HG02840 (cell line): ENCODE measurements around the gene FGF10.

Experiments used
- ATAC-seq: cut with Tn5 transposase; IDR thresholded peaks from one replicate; pipeline ENCODE4 v1.9.1; 2021; ENCODE audit warnings: mild to moderate bottlenecking, moderate library complexity, moderate number of reproducible peaks; ENCODE audit not compliant: unreplicated experiment, low FRiP score

The FGF10 gene

DNA sequence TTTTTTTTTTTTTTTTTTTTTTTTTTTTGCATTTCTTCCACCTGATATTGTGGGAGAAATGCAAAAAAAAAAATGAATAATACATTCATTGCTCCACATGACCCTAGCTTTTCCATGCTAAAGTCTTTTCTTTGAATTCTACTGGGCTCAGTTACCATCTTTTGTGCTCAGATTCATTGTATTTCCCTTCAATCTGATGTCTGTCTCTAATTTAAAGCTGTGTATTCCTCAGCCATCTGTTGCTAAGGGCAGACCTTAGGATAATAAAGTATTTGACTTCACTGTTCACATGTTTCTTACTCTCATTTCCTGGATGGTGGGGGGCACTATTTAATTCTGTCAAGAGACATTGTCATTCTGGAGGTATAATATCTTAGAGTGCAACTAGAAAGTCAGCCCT is 123.5 kb downstream of the FGF10 start:
- ATAC-seq = no peak

DNA sequence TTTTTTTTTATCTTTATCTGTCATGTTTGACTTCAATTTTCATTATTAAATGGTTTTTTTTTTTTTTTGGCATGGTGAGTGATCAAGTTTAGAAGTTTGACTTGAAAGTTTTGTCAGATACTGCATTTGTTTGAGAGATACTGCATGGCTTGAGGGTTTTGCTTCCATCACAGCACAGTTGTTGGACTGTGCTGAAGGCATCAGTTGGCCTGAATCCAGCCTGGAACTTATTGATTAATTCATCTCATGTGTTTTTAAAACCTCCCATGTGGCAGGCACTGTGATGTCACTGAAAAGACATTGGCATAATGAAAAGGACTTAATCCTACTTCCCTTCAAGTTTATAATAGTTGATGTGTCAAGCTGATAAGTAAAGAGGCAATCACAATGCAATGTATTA is 128.4 kb downstream of the FGF10 start:
- no peak for ATAC-seq

DNA sequence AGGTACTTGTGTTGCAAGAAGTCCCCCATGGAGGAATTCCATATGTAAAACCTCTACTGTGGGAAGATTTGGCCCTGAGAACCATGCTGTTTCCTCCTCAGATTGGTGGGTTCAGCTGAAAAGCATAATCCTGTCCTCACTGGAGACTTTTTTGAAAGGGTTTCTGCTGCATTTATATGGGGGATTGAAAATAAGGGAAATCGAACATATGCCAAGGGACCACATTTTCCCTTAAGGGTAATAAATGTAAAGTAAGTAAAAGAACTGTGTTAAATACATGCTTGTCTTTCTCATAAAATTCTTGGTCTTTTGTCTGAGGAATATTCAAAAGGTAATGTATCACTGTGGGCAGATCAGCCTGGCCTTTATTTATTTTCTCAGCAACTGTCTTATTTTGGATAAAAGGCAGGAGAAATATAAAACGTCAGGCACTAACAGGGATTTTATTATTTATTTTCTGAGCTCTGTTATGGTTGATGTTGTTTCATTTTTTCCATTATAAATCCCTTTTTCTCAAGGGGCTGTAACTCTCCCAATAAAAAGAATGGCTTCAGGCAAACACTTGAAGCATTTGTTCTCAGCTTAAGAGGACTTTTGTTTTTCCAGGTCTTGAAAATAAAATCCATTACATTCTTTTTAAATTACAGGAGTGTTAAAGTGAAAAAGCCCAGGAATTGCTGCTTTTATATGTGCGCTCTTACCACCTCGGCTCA is 131.4 kb downstream of the FGF10 start:
- ATAC-seq = no peak

DNA sequence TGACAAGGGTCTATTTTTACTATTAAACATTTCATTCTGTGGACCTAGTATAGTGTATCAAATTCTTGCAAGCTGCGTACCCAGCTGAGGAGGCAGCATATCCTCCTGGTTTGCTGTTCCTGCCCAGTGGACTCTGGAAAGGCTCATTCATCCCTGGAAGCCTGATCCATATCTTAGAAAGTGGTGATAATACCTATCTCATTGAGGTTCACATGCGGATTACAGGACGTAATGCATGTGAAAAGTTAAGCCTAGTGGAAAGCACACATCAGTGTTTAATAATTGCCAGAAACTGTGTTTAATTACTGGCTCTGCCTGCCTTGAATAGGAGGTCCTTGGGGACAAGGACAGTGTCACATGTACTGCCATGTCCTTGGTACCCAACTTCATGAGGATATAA is 132.0 kb downstream of the FGF10 start:
- ATAC-seq = no peak
